ENCODE results near the gene LRRC56. TPM values are rescaled to one million over a fixed set of nuclear protein-coding genes. Genes with fewer than 3 reads are reported as not detected.

LRRC56 gene
- total RNA-seq, 2 donors from 2014 or later: 5.7 to 5.8 TPM

GRCh38 chr11:558503-558902 is 21.2 kb downstream of the LRRC56 start:
- no peaks in the 10 kb centered on the region for H3K9me3 ChIP-seq (ENCODE audit: control insufficient read depth, low read length, poor library complexity, severe bottlenecking)
- Mint-ChIP-seq H3K4me1 (peaks cover 9% of the 10 kb centered on the region), H3K4me3 (no peak overlapping the region), H3K27ac (no peak overlapping the region), H3K27me3 (no peaks in the 10 kb centered on the region), H3K36me3 (ENCODE audit: low read depth) (no peaks in the 10 kb centered on the region)
- no peak for ATAC-seq
- DNase-seq: no peak

DNA sequence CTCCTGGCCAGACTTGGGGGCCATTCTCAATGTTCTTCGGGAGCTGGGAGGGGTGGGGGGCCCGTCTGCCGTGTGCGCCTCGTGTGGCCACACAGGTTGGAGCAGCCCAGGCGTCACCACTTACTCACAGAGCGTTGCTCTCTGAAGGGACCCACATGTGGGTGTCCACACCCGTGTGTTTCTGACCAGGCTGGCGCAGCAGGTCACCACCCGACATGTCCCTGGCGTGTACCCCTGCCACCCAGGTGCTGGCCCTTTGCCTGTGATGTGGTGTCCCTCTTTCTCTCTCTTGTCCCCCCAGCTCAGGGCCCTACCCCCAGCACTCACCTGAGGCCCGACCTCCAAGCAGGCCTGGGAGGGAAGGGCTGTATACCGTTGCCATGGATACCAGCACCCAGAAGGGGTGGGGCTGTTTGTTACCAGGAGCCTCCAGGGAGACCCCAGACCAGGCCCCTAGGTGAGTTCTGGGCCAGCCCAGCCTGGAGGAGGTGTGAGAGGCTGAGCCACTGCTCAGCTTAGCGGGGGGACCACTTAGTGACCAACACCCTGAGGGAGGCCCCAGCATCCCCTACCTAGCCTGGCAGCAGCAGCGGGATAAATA is 21.8 kb downstream of the LRRC56 start:
- DNase-seq (no peak), ATAC-seq (no peak)
- Mint-ChIP-seq H3K4me3 (no peak overlapping the region), H3K27me3 (no peaks in the 10 kb centered on the region), H3K27ac (peak overlapping the region; percentile 67), H3K36me3 (ENCODE audit: low read depth) (no peaks in the 10 kb centered on the region), H3K4me1 (peaks cover 9% of the 10 kb centered on the region)
- no peaks in the 10 kb centered on the region for H3K9me3 ChIP-seq (ENCODE audit: control insufficient read depth, low read length, poor library complexity, severe bottlenecking)

GRCh38 chr11:559712-560304 is 22.5 kb downstream of the LRRC56 start:
- Mint-ChIP-seq H3K4me1 (peaks cover 9% of the 10 kb centered on the region), H3K36me3 (ENCODE audit: low read depth) (no peaks in the 10 kb centered on the region), H3K27me3 (no peaks in the 10 kb centered on the region), H3K4me3 (peak overlapping the region; percentile 95), H3K27ac (peak overlapping the region; percentile 67)
- DNase-seq: no peak
- ATAC-seq: no peak
- H3K9me3 ChIP-seq (ENCODE audit: control insufficient read depth, low read length, poor library complexity, severe bottlenecking): no peaks in the 10 kb centered on the region

- H3K4me3 Mint-ChIP-seq: peak within 1 kb of the TSS; percentile 95
- DNase-seq: peak; percentile 93 to 95 (median 94)
- H3K9me3 ChIP-seq (ENCODE audit: control insufficient read depth, low read length, poor library complexity, severe bottlenecking): no peaks in the 10 kb centered on the region
- H3K27me3 Mint-ChIP-seq: no peaks in the 10 kb centered on the region
- H3K4me1 Mint-ChIP-seq: peaks cover 9% of the 10 kb centered on the region
- peak within 1 kb of the TSS; percentile 67 for H3K27ac Mint-ChIP-seq
- ATAC-seq: peak; percentile 92
- H3K36me3 Mint-ChIP-seq (ENCODE audit: low read depth): no peaks in the 10 kb centered on the region
Observed at GRCh38 chr11:560305-561147, 23.2 kb downstream of the LRRC56 start, which contains the start of the genes LMNTD2 and RASSF7. LMNTD2 (minus strand) TSS chr11:560738; CDS start chr11:560716, 22 bp downstream. RASSF7 (plus strand) TSS chr11:560970; CDS start chr11:561769, 799 bp downstream.

GRCh38 chr11:561148-562003 is 24.0 kb downstream of the LRRC56 start:
- no peak overlapping the region for H3K27ac Mint-ChIP-seq
- no peaks in the 10 kb centered on the region for H3K27me3 Mint-ChIP-seq
- no peaks in the 10 kb centered on the region for H3K9me3 ChIP-seq (ENCODE audit: control insufficient read depth, low read length, poor library complexity, severe bottlenecking)
- H3K4me3 Mint-ChIP-seq: peak overlapping the region; percentile 95
- peak; percentile 41 for ATAC-seq
- DNase-seq: no peak
- peaks cover 9% of the 10 kb centered on the region for H3K4me1 Mint-ChIP-seq
- H3K36me3 Mint-ChIP-seq (ENCODE audit: low read depth): no peaks in the 10 kb centered on the region

- ATAC-seq (no peak), DNase-seq (no peak)
- H3K9me3 ChIP-seq (ENCODE audit: control insufficient read depth, low read length, poor library complexity, severe bottlenecking): no peaks in the 10 kb centered on the region
- no peaks in the 10 kb centered on the region for H3K36me3 Mint-ChIP-seq (ENCODE audit: low read depth)
- peak overlapping the region; percentile 95 for H3K4me3 Mint-ChIP-seq
- H3K27ac Mint-ChIP-seq: no peak overlapping the region
- H3K4me1 Mint-ChIP-seq: peaks cover 9% of the 10 kb centered on the region
- H3K27me3 Mint-ChIP-seq: no peaks in the 10 kb centered on the region
Observed at GRCh38 chr11:562046-562645, 24.8 kb downstream of the LRRC56 start.

DNA sequence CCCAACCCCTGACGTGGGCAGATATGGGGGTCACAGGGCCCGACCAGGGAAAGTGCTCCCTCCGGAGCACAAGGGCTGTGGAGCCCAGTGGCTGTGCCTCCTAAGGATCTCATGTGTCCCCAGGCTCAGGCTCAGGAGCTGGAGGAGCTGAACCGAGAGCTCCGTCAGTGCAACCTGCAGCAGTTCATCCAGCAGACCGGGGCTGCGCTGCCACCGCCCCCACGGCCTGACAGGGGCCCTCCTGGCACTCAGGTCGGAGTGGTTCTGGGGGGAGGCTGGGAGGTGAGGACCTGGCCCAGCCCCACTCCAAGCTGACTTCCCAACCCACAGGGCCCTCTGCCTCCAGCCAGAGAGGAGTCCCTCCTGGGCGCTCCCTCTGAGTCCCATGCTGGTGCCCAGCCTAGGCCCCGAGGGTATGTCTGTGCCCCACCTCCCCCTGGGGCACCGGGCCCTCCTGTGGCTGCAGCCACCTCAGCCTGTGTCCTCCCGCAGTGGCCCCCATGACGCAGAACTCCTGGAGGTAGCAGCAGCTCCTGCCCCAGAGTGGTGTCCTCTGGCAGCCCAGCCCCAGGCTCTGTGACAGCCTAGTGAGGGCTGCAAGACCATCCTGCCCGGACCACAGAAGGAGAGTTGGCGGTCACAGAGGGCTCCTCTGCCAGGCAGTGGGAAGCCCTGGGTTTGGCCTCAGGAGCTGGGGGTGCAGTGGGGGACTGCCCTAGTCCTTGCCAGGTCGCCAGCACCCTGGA is 25.9 kb downstream of the LRRC56 start:
- H3K27me3 Mint-ChIP-seq: no peaks in the 10 kb centered on the region
- H3K36me3 Mint-ChIP-seq (ENCODE audit: low read depth): no peaks in the 10 kb centered on the region
- DNase-seq (no peak), ATAC-seq (no peak)
- H3K9me3 ChIP-seq (ENCODE audit: control insufficient read depth, low read length, poor library complexity, severe bottlenecking): no peaks in the 10 kb centered on the region
- peaks cover 9% of the 10 kb centered on the region for H3K4me1 Mint-ChIP-seq
- no peak overlapping the region for H3K4me3 Mint-ChIP-seq
- no peak overlapping the region for H3K27ac Mint-ChIP-seq

GRCh38 chr11:563812-564578 is 26.7 kb downstream of the LRRC56 start:
- Mint-ChIP-seq H3K27me3 (no peaks in the 10 kb centered on the region), H3K36me3 (ENCODE audit: low read depth) (no peaks in the 10 kb centered on the region), H3K27ac (no peak overlapping the region), H3K4me3 (no peak overlapping the region), H3K4me1 (peaks cover 9% of the 10 kb centered on the region)
- DNase-seq: no peak
- no peaks in the 10 kb centered on the region for H3K9me3 ChIP-seq (ENCODE audit: control insufficient read depth, low read length, poor library complexity, severe bottlenecking)
- no peak for ATAC-seq

DNA sequence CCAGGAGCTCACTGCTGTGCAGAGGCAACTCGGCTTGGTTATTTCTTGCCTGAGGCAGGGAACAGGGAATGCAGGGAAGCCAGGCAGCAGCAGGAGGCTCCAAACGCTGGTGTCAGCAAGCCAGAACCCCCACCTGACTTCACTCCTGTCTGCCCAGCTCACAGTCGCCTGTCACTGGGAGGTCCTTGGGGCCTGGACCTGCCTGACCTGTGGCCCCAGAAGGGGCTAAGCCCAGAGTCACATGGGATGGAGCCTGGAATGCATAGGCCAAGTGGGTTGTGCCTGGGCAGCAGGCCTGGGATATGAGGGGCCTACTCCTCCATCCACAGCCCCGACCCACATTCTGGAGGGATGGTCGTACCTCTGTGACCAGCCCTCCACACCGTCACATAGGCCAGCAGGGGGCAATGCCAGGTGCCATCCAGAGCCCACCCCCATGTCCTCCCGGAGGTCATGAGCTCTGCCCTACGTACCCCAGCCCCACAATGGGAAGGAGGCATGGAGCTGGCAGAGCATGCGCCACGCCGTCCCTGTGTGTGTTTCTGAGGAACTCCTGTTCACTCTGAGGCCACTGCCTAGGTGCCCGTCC is 28.7 kb downstream of the LRRC56 start:
- H3K4me1 Mint-ChIP-seq: peaks cover 4% of the 10 kb centered on the region
- no peaks in the 10 kb centered on the region for H3K36me3 Mint-ChIP-seq (ENCODE audit: low read depth)
- no peak overlapping the region for H3K27ac Mint-ChIP-seq
- H3K9me3 ChIP-seq (ENCODE audit: control insufficient read depth, low read length, poor library complexity, severe bottlenecking): no peaks in the 10 kb centered on the region
- DNase-seq (no peak), ATAC-seq (no peak)
- no peak overlapping the region for H3K4me3 Mint-ChIP-seq
- H3K27me3 Mint-ChIP-seq: no peaks in the 10 kb centered on the region

- ATAC-seq: no peak
Observed at GRCh38 chr11:567011-567628, 29.8 kb downstream of the LRRC56 start.

More at GRCh38 chr11:567011-567628, 29.8 kb downstream of the LRRC56 start:
- no peaks in the 10 kb centered on the region for H3K36me3 Mint-ChIP-seq (ENCODE audit: low read depth)
- DNase-seq: no peak
- H3K9me3 ChIP-seq (ENCODE audit: control insufficient read depth, low read length, poor library complexity, severe bottlenecking): no peaks in the 10 kb centered on the region
- no peaks in the 10 kb centered on the region for H3K4me1 Mint-ChIP-seq
- no peaks in the 10 kb centered on the region for H3K27me3 Mint-ChIP-seq
- H3K4me3 Mint-ChIP-seq: peak overlapping the region; percentile 61
- no peak overlapping the region for H3K27ac Mint-ChIP-seq

All from T-helper 17 cell (primary cell).